K562 (cell line): ENCODE data around the gene PTBP3. TPM values are rescaled to one million over a fixed set of nuclear protein-coding genes. Genes with fewer than 3 reads are reported as not detected.

Experiments
- ATAC-seq: fragments of 200-7000 bp; cut with Tn5 transposase; 3 replicates; pipeline ENCODE4 v1.9.1; 2020; ENCODE audit warnings: moderate library complexity
- BruUV-seq: library from RNA; stranded (reverse); fragments of 400-500 nt; replicated peaks from 2 replicates; lab custom pipeline; 2021; lab: Mats Ljungman, UMichigan
- CTCF ChIA-PET: fragments of 300-600 bp; formaldehyde crosslinking; extraction: SDS; loops from one replicate; lab custom pipeline; 2021; ENCODE audit warnings: low intra/inter-chr PET ratio; lab: Yijun Ruan, JAX
- POLR2A ChIA-PET: fragments of 300-600, 350-650 bp; sonication (Branson Sonifier 250); formaldehyde crosslinking; extraction: SDS; loops from one replicate; lab custom pipeline; 2021; ENCODE audit warnings: antibody characterized with exemption, inconsistent platforms; lab: Yijun Ruan, JAX
- DNase-seq, 4 experiments: peaks; one replicate each; pipeline versions ENCODE4 v3.0.0 to v3.0.0-alpha.2; 2011 to 2018; ENCODE audit warnings: low spot score in 3 of 4, mixed read lengths in 3 of 4; ENCODE audit errors: extremely low read depth in 1 of 4
- FAIRE-seq: peaks from 2 replicates; lab custom pipeline; 2011; peaks lifted over from hg19 to GRCh38; lab: Jason Lieb, UNC
- H2AFZ ChIP-seq: 2 replicates; pipeline ENCODE4 v1.6.0; 2011; ENCODE audit warnings: low read depth, low read length, control low read depth, inconsistent platforms
- H3K27ac ChIP-seq: fragments of 200-600 bp; 3 replicates; pipeline ENCODE4 v1.8.0; 2011; ENCODE audit warnings: low read depth, mild to moderate bottlenecking, control low read depth, inconsistent platforms, low read length, moderate library complexity, mixed read lengths; ENCODE audit errors: extremely low read depth
- H3K27me3 ChIP-seq, 2 experiments: fragments of 300-600 bp in 1 of 2; 2 replicates in 1 of 2; 3 replicates in 1 of 2; pipeline versions ENCODE4 v1.6.0 to v1.8.0; 2011; ENCODE audit warnings: inconsistent platforms in 2 of 2, low read length in 2 of 2, mild to moderate bottlenecking in 1 of 2, mixed read lengths in 1 of 2, moderate library complexity in 1 of 2; ENCODE audit not compliant: control insufficient read depth in 2 of 2, insufficient read depth in 2 of 2
- H3K36me3 ChIP-seq: fragments of 300-600 bp; 3 replicates; pipeline ENCODE4 v1.8.0; 2011; ENCODE audit warnings: mild to moderate bottlenecking, low read length, inconsistent platforms; ENCODE audit not compliant: control insufficient read depth, insufficient read depth
- H3K4me1 ChIP-seq, 2 experiments: fragments of 200-600 bp in 1 of 2; replicated peaks in 1 of 2; 2 replicates in 1 of 2; 3 replicates in 1 of 2; pipeline versions ENCODE4 v1.5.1 to v1.8.0; 2011; ENCODE audit warnings: inconsistent platforms in 2 of 2, low read length in 2 of 2, mild to moderate bottlenecking in 1 of 2, mixed read lengths in 1 of 2, moderate library complexity in 1 of 2; ENCODE audit not compliant: control insufficient read depth in 2 of 2, insufficient read depth in 2 of 2
- H3K4me2 ChIP-seq: 2 replicates; pipeline ENCODE4 v1.6.1; 2011; ENCODE audit warnings: low read length, control low read depth, inconsistent platforms, mixed read lengths; ENCODE audit not compliant: insufficient read depth
- H3K4me3 ChIP-seq: fragments of 200-600 bp; sonication (generic), shearing (Covaris generic); 2 replicates; pipeline ENCODE4 v1.5.1; 2016; ENCODE audit warnings: control low read depth, inconsistent platforms
- H3K79me2 ChIP-seq: fragments of 200-600 bp; 3 replicates; pipeline ENCODE4 v1.8.0; 2011; ENCODE audit warnings: low read length, inconsistent platforms; ENCODE audit not compliant: control insufficient read depth, insufficient read depth
- H3K9ac ChIP-seq, 2 experiments: 2 replicates each; pipeline versions ENCODE4 v1.6.0 to v1.6.1; 2011; ENCODE audit warnings: low read depth in 2 of 2, low read length in 2 of 2, control low read depth in 1 of 2, inconsistent platforms in 1 of 2, mild to moderate bottlenecking in 1 of 2, mixed read lengths in 1 of 2; ENCODE audit not compliant: insufficient read depth in 1 of 2
- H3K9me1 ChIP-seq: one replicate; pipeline ENCODE4 v1.6.0; 2011; ENCODE audit warnings: inconsistent platforms, mild to moderate bottlenecking, low read length, moderate library complexity; ENCODE audit not compliant: control insufficient read depth, insufficient read depth
- H3K9me3 ChIP-seq: replicated peaks from 2 replicates; pipeline ENCODE4 v1.5.1; 2011; ENCODE audit warnings: low read depth, low read length, inconsistent platforms; ENCODE audit not compliant: control insufficient read depth, insufficient read depth
- H4K20me1 ChIP-seq: replicated peaks from 2 replicates; pipeline ENCODE4 v1.6.1; 2011; ENCODE audit warnings: low read length, inconsistent platforms, mixed read lengths; ENCODE audit not compliant: control insufficient read depth, insufficient read depth
- CEBPG ChIP-seq, 3 experiments: fragments of 200-800 bp in 1 of 3; sonication (Bioruptor generic) in 1 of 3; sonication (generic) in 1 of 3; formaldehyde crosslinking in 1 of 3; IDR thresholded peaks in 2 of 3; conservative IDR thresholded peaks in 1 of 3; 2 replicates each; pipeline versions ENCODE4 v1.6.1 to v1.8.0; 2016 to 2022; ENCODE audit warnings: missing compliant biosample characterization in 2 of 3, missing genetic modification characterization in 2 of 3, mild to moderate bottlenecking in 1 of 3, missing genetic modification reagents in 1 of 3
- ELF4 ChIP-seq: fragments of 450-650 bp; formaldehyde crosslinking; IDR thresholded peaks from 2 replicates; pipeline ENCODE4 v1.4.0; 2022; ENCODE audit warnings: missing genetic modification characterization
- MEIS2 ChIP-seq: fragments of 450-650 bp; IDR thresholded peaks from 2 replicates; pipeline ENCODE4 v1.6.1; 2014; ENCODE audit warnings: mild to moderate bottlenecking; ENCODE audit not compliant: partially characterized antibody
- NFE2 ChIP-seq: IDR thresholded peaks from 2 replicates; pipeline ENCODE4 v1.6.1; 2014; ENCODE audit warnings: antibody characterized with exemption, low read depth
- TOE1 ChIP-seq, 2 experiments: fragments of 450-650 bp in 1 of 2; sonication (generic) in 1 of 2; formaldehyde crosslinking in 1 of 2; IDR thresholded peaks; 2 replicates each; pipeline versions ENCODE4 v1.7.1 to v1.8.0; 2016 to 2022; ENCODE audit warnings: borderline replicate concordance in 2 of 2, mild to moderate bottlenecking in 2 of 2, antibody characterized with exemption in 1 of 2, inconsistent platforms in 1 of 2, low read depth in 1 of 2, missing genetic modification reagents in 1 of 2, moderate library complexity in 1 of 2
- WGBS: fragments of 100-300 bp; shearing (Covaris generic); methylation state at CpG from one replicate; pipeline ENCODE4 v1.1.6; 2016; ENCODE audit warnings: low coverage, mixed read lengths; ENCODE audit not compliant: insufficient coverage; ENCODE audit errors: missing lambda C conversion rate; 5-methylcytosine and 5-hydroxymethylcytosine counted together
- in situ Hi-C: fragments of 300-500 bp; cut with MboI; formaldehyde crosslinking; loops from 4 replicates; pipeline ENCODE4 v1.15.0; 2018; ENCODE audit warnings: inconsistent platforms, mixed read lengths
- intact Hi-C: fragments of 100-400 bp; cut with micrococcal nuclease; formaldehyde crosslinking; loops from 2 replicates; pipeline ENCODE4 v1.14.2; 2022
- polyA plus RNA-seq, 8 experiments: library from polyadenylated mRNA; depleted of rRNA in 4 of 8; stranded (reverse) in 5 of 8; unstranded in 3 of 8; fragments of >200 nt; fragmentation: Nextera tagmentation in 2 of 8; fragmentation: Illumina TruSeq in 1 of 8; extraction: Ambion mirVana in 2 of 8; extraction: Trizol in 1 of 8; gene quantifications; 2 replicates each; pipeline versions ENCODE4 v1.2.1 to v1.2.3, GENCODE V29; 2011 to 2014; ENCODE audit warnings: inconsistent platforms in 1 of 8, missing spikeins in 1 of 8
- total RNA-seq, 7 experiments: library from RNA; depleted of rRNA in 6 of 7; stranded (reverse); fragments of >200 nt in 6 of 7; fragmentation: Illumina TruSeq in 2 of 7; extraction: Trizol in 2 of 7; gene quantifications; 2 replicates each; pipeline versions ENCODE4 v1.2.1 to v1.2.3, GENCODE V29; 2011 to 2021; ENCODE audit warnings: low replicate concordance in 1 of 7

Gene PTBP3
- total and polyA plus RNA-seq, 9 of the 15 experiments (the other 6 are each of a cell fraction or from before 2014, with no cell fraction given): 22.4 to 132 (median 68.0) TPM

DNA sequence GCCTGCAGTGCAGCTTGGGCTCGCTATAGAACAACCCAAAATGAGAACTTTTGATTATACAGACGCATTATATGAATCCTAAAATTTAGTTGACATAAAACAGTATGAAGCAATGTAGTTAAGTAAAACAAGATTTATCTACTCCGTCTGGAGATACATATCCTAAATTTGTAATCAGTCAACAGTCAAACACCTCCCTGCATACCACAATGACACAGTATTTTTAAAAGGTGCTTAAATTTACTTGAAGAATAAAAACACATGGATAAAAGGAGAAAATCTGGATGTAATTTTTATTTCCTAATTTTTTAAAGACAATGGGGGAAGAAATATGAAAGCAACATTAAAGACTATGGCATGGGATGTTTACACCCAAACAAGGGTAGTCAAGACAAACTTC, 70.8 kb downstream of the PTBP3 start:
- Histone ChIP-seq H3K27ac (no peak overlapping the region), H3K4me3 (no peak overlapping the region), H3K27me3 (no peaks in the 10 kb centered on the region), H3K79me2 (peaks cover 30% of the 10 kb centered on the region; the same call in 2 of the 3 replicates), H3K9me3 (no peaks in the 10 kb centered on the region), H3K4me1 (peaks cover 0 to 14% of the 10 kb centered on the region in 2 experiments; a peak in 4 of 5 replicates), H3K9me1 (no peaks in the 10 kb centered on the region), H3K9ac (no peak overlapping the region), H3K4me2 (no peak overlapping the region), H3K36me3 (peaks cover 64% of the 10 kb centered on the region), H4K20me1 (no peaks in the 10 kb centered on the region), H2AFZ (no peak overlapping the region)
- DNase-seq (no peak), FAIRE-seq (no peak), ATAC-seq (no peak; the same call in 2 of the 3 replicates)
- CTCF ChIA-PET: no interaction called here
- in situ Hi-C loops: no loop called here
- WGBS: 54% methylated on average over 3 of the region's 3 CpGs
- intact Hi-C loops: no loop called here
- no peak for TF ChIP-seq TOE1 (IDR thresholded peaks at IDR 0.05; ENCODE audit: borderline replicate concordance)
- no peak for TF ChIP-seq TOE1 (CRISPR knock-in tag; IDR thresholded peaks at IDR 0.05; ENCODE audit: borderline replicate concordance, low read depth)
- TF ChIP-seq MEIS2: peak; percentile 41
- TF ChIP-seq CEBPG (CRISPR knock-in tag; IDR thresholded peaks at IDR 0.05): no peak
- peak in 1 of 2 experiments; percentile 63; a peak in 1 of 4 replicates for TF ChIP-seq CEBPG (tag; conservative IDR thresholded peaks at IDR 0.05 in 1 of 2, IDR thresholded peaks at IDR 0.05 in 1 of 2)
- TF ChIP-seq ELF4 (CRISPR knock-in tag): no peak
- TF ChIP-seq NFE2: peak; percentile 73
- no TSS peak for BruUV-seq
- POLR2A ChIA-PET: no interaction called here
